Stimulated activated naive CD8-positive, alpha-beta T cell treated with anti-CD3 and anti-CD28 coated beads, Interleukin-15, Interleukin-2, amounts not matched to agents 100 ng/mL and 50 ng/mL, for 24 hours (primary cell): ENCODE measurements around the gene ARHGAP32.
"Not testable (repeated sequence)": the region's sequence is repeated elsewhere in the genome, so short reads cannot be mapped to it uniquely, and the experiment has no call there.

Experiments used
- H3K27ac Mint-ChIP-seq: one replicate; pipeline ENCODE4 v1.8.0; 2021; ENCODE audit warnings: mild to moderate bottlenecking, mixed read lengths
- H3K27me3 Mint-ChIP-seq: one replicate; pipeline ENCODE4 v1.8.0; 2021; ENCODE audit warnings: mixed read lengths
- H3K36me3 Mint-ChIP-seq: one replicate; pipeline ENCODE4 v1.8.0; 2021; ENCODE audit warnings: low read depth, mixed read lengths
- H3K4me1 Mint-ChIP-seq: one replicate; pipeline ENCODE4 v1.8.0; 2021; ENCODE audit warnings: low read depth, mixed read lengths
- H3K4me3 Mint-ChIP-seq: one replicate; pipeline ENCODE4 v1.8.0; 2021; ENCODE audit warnings: mild to moderate bottlenecking, mixed read lengths
- H3K9me3 Mint-ChIP-seq: one replicate; pipeline ENCODE4 v1.8.0; 2021; ENCODE audit warnings: mixed read lengths

ARHGAP32 gene

GRCh38 chr11:129045150-129045549 lies 147.0 kb downstream of the ARHGAP32 start:
- H3K27me3 Mint-ChIP-seq, result no peaks in the 10 kb centered on the region
- H3K4me1 Mint-ChIP-seq, result no peaks in the 10 kb centered on the region
- H3K27ac Mint-ChIP-seq, result no peak overlapping the region
- no peaks in the 10 kb centered on the region for H3K9me3 Mint-ChIP-seq
- H3K36me3 Mint-ChIP-seq, result no peaks in the 10 kb centered on the region
- H3K4me3 Mint-ChIP-seq, result no peak overlapping the region

- no peak overlapping the region for H3K27ac Mint-ChIP-seq
- H3K4me3 Mint-ChIP-seq, result no peak overlapping the region
- H3K4me1 Mint-ChIP-seq, result no peaks in the 10 kb centered on the region
- peaks cover 8% of the 10 kb centered on the region for H3K9me3 Mint-ChIP-seq
- H3K27me3 Mint-ChIP-seq, result no peaks in the 10 kb centered on the region
- H3K36me3 Mint-ChIP-seq, result peaks cover 7% of the 10 kb centered on the region
Measured at GRCh38 chr11:129042503-129042902, 149.6 kb downstream of the ARHGAP32 start.

- Mint-ChIP-seq H3K4me1 (no peaks in the 10 kb centered on the region), H3K9me3 (peaks cover 9% of the 10 kb centered on the region), H3K27me3 (no peaks in the 10 kb centered on the region), H3K27ac (no peak overlapping the region), H3K4me3 (no peak overlapping the region), H3K36me3 (peaks cover 7% of the 10 kb centered on the region)
Measured at GRCh38 chr11:129041611-129042018, 150.5 kb downstream of the ARHGAP32 start.

- peaks cover 7% of the 10 kb centered on the region for H3K36me3 Mint-ChIP-seq
- H3K27me3 Mint-ChIP-seq, result no peaks in the 10 kb centered on the region
- H3K27ac Mint-ChIP-seq, result no peak overlapping the region
- H3K4me1 Mint-ChIP-seq, result no peaks in the 10 kb centered on the region
- no peak overlapping the region for H3K4me3 Mint-ChIP-seq
- H3K9me3 Mint-ChIP-seq, result peaks cover 9% of the 10 kb centered on the region
Measured at GRCh38 chr11:129040934-129041333, 151.2 kb downstream of the ARHGAP32 start.

GRCh38 chr11:129035244-129035643 lies 156.9 kb downstream of the ARHGAP32 start:
- H3K4me3 Mint-ChIP-seq, result no peak overlapping the region
- peaks cover 9% of the 10 kb centered on the region for H3K9me3 Mint-ChIP-seq
- H3K36me3 Mint-ChIP-seq, result peaks cover 11% of the 10 kb centered on the region
- no peak overlapping the region for H3K27ac Mint-ChIP-seq
- no peaks in the 10 kb centered on the region for H3K4me1 Mint-ChIP-seq
- H3K27me3 Mint-ChIP-seq, result no peaks in the 10 kb centered on the region

- Mint-ChIP-seq H3K9me3 (peaks cover 9% of the 10 kb centered on the region), H3K4me3 (no peak overlapping the region), H3K27ac (no peak overlapping the region), H3K36me3 (peaks cover 11% of the 10 kb centered on the region), H3K4me1 (no peaks in the 10 kb centered on the region), H3K27me3 (no peaks in the 10 kb centered on the region)
Measured at GRCh38 chr11:129034001-129034400, 158.1 kb downstream of the ARHGAP32 start.

GRCh38 chr11:129023968-129024676 lies 168.0 kb downstream of the ARHGAP32 start:
- H3K9me3 Mint-ChIP-seq, result no peaks in the 10 kb centered on the region
- H3K27ac Mint-ChIP-seq, result no peak overlapping the region
- H3K4me3 Mint-ChIP-seq, result no peak overlapping the region
- peaks cover 22% of the 10 kb centered on the region for H3K4me1 Mint-ChIP-seq
- H3K36me3 Mint-ChIP-seq, result no peaks in the 10 kb centered on the region
- no peaks in the 10 kb centered on the region for H3K27me3 Mint-ChIP-seq

- Mint-ChIP-seq H3K27ac (no peak overlapping the region), H3K36me3 (no peaks in the 10 kb centered on the region), H3K27me3 (no peaks in the 10 kb centered on the region), H3K9me3 (no peaks in the 10 kb centered on the region), H3K4me1 (peaks cover 22% of the 10 kb centered on the region), H3K4me3 (no peak overlapping the region)
Measured at GRCh38 chr11:129021295-129021694, 170.8 kb downstream of the ARHGAP32 start.

- Mint-ChIP-seq H3K4me1 (peaks cover 21% of the 10 kb centered on the region), H3K9me3 (no peaks in the 10 kb centered on the region), H3K27ac (no peak overlapping the region), H3K4me3 (no peak overlapping the region), H3K36me3 (no peaks in the 10 kb centered on the region), H3K27me3 (no peaks in the 10 kb centered on the region)
Measured at GRCh38 chr11:129018991-129019390, 173.1 kb downstream of the ARHGAP32 start.

GRCh38 chr11:129018126-129018525 lies 174.0 kb downstream of the ARHGAP32 start:
- Mint-ChIP-seq H3K4me1 (peaks cover 18% of the 10 kb centered on the region), H3K36me3 (no peaks in the 10 kb centered on the region), H3K27ac (no peak overlapping the region), H3K9me3 (no peaks in the 10 kb centered on the region), H3K4me3 (no peak overlapping the region), H3K27me3 (no peaks in the 10 kb centered on the region)

- H3K27ac Mint-ChIP-seq, result no peak overlapping the region
- H3K4me3 Mint-ChIP-seq, result no peak overlapping the region
- H3K36me3 Mint-ChIP-seq, result no peaks in the 10 kb centered on the region
- H3K27me3 Mint-ChIP-seq, result no peaks in the 10 kb centered on the region
- no peaks in the 10 kb centered on the region for H3K4me1 Mint-ChIP-seq
- no peaks in the 10 kb centered on the region for H3K9me3 Mint-ChIP-seq
Measured at GRCh38 chr11:129013737-129014475, 178.2 kb downstream of the ARHGAP32 start.

GRCh38 chr11:129012880-129013279 lies 179.2 kb downstream of the ARHGAP32 start:
- Mint-ChIP-seq H3K27me3 (no peaks in the 10 kb centered on the region), H3K4me3 (no peak overlapping the region), H3K4me1 (no peaks in the 10 kb centered on the region), H3K27ac (no peak overlapping the region), H3K9me3 (no peaks in the 10 kb centered on the region), H3K36me3 (no peaks in the 10 kb centered on the region)

- H3K27me3 Mint-ChIP-seq, result no peaks in the 10 kb centered on the region
- no peak overlapping the region for H3K4me3 Mint-ChIP-seq
- no peaks in the 10 kb centered on the region for H3K4me1 Mint-ChIP-seq
- no peak overlapping the region for H3K27ac Mint-ChIP-seq
- H3K9me3 Mint-ChIP-seq, result peaks cover 37% of the 10 kb centered on the region
- no peaks in the 10 kb centered on the region for H3K36me3 Mint-ChIP-seq
Measured at GRCh38 chr11:129006161-129006560, 186.0 kb downstream of the ARHGAP32 start.

GRCh38 chr11:128999165-128999564 lies 193.0 kb downstream of the ARHGAP32 start:
- H3K4me3 Mint-ChIP-seq, H3K27me3 Mint-ChIP-seq, H3K4me1 Mint-ChIP-seq, H3K27ac Mint-ChIP-seq: not testable (repeated sequence)
- peaks cover 44% of the 10 kb centered on the region for H3K9me3 Mint-ChIP-seq
- peaks cover 18% of the 10 kb centered on the region for H3K36me3 Mint-ChIP-seq

- Mint-ChIP-seq H3K36me3 (peaks cover 5% of the 10 kb centered on the region), H3K4me1 (no peaks in the 10 kb centered on the region), H3K9me3 (peaks cover 5% of the 10 kb centered on the region), H3K27ac (no peak overlapping the region), H3K4me3 (no peak overlapping the region), H3K27me3 (no peaks in the 10 kb centered on the region)
Measured at GRCh38 chr11:128988242-128988970, 203.7 kb downstream of the ARHGAP32 start.
